Stimulated activated naive CD4-positive, alpha-beta T cell (primary cell): Measurements from ENCODE around the gene SIGLEC14.
A peak's percentile ranks its signal among the peaks of the same experiment; 100 is the strongest.
"Not testable (repeated sequence)": the region's sequence is repeated elsewhere in the genome, so short reads cannot be mapped to it uniquely, and the experiment has no call there.

Experiments used
- DNase-seq, 6 experiments: peaks; one replicate each; lab custom pipeline; 2025; lab: John Stamatoyannopoulos, UW

SIGLEC14 gene

GRCh38 chr19:51646730-51647129, at the start of gene SIGLEC14:
TSS of gene SIGLEC14 (minus strand) at chr19:51646825. CDS start at chr19:51646759, 66 bp downstream.
- not testable (repeated sequence) for DNase-seq

DNA sequence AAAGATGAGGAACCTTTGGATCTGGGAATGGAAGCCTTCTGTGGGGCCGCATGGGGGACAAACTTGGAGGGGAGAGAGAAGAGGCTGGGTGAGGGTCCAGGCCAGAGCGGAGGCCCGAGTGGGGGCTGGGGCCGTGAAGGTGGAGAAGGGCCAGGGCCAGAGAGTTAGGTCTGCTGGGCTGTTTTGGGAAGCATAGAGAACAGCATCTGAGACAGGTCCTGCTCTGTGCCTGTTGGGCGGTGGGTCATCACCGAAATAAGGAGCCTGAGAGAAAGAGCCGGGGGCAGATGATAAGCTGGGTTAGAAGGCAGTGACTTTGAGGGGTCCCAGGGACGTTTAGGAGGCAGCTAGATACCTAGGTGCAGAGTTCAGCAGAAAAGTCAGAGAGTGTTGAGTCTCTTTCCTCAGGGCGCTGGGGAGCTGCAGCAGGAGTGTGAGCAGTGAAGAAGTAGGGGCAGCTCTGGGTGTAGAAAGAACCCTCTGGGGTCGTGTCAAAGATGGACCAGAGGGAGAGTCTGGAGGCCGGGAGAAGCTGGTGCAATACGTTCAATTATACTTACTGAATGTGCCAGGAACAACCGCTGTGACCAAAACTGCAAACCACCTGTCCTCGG, 49.2 kb upstream of the SIGLEC14 start:
- no peak for DNase-seq

GRCh38 chr19:51695088-51695487, 48.5 kb upstream of the SIGLEC14 start:
- no peak for DNase-seq

- no peak for DNase-seq
Measured at GRCh38 chr19:51694318-51695085, 47.9 kb upstream of the SIGLEC14 start.

- DNase-seq: no peak
Measured at GRCh38 chr19:51693819-51694218, 47.2 kb upstream of the SIGLEC14 start.

DNA sequence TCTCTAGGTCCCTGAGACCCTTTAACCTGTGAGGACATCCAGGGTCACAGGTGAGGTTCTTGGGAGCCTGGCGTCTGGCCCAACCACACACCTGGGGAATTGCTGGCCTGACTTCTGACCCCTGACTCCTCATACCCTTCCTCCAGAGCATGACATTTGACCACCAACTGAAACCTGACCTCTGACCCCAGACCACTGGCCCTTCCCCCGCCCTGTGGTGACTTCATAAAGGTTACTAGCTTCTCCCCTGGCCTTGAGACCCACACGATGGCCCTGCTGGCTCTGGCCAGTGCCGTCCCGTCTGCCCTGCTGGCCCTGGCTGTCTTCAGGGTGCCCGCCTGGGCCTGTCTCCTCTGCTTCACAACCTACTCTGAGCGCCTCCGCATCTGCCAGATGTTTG, 46.6 kb upstream of the SIGLEC14 start, which contains the start of gene SPACA6:
SPACA6 (plus strand) TSS at position 71 of the 400 bp plus-strand sequence; CDS start at position 268, 197 bp downstream.
- no peak for DNase-seq

GRCh38 chr19:51692468-51692867, 45.8 kb upstream of the SIGLEC14 start:
- DNase-seq: no peak

- DNase-seq: no peak
Measured at GRCh38 chr19:51691584-51692428, 45.2 kb upstream of the SIGLEC14 start.

DNA sequence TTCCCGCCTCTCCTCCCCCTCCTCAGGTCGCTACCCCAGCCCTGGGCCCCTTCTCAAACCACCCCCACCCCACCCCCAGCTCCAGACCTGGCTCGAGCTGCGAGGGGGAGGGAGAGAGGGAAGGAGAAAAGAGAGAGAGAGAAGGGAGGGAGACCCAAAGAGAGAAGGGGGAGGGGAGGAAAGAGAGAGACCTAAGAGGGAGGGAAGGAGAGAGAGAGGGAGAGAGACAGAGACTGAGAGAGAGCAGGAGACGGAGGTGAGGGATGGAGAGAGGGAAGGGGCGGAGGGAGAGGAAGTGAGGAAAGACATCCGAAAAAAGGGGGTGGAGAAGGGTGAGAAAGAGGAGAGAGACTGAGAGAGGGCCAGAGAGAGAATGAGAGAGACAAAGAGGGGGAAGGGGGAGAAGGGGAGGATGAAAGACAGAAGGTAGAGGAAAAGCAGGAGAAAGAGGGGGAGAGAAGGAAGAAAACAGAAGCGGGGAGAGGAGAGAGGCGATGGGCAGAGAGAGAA, 44.5 kb upstream of the SIGLEC14 start:
- no peak for DNase-seq

DNA sequence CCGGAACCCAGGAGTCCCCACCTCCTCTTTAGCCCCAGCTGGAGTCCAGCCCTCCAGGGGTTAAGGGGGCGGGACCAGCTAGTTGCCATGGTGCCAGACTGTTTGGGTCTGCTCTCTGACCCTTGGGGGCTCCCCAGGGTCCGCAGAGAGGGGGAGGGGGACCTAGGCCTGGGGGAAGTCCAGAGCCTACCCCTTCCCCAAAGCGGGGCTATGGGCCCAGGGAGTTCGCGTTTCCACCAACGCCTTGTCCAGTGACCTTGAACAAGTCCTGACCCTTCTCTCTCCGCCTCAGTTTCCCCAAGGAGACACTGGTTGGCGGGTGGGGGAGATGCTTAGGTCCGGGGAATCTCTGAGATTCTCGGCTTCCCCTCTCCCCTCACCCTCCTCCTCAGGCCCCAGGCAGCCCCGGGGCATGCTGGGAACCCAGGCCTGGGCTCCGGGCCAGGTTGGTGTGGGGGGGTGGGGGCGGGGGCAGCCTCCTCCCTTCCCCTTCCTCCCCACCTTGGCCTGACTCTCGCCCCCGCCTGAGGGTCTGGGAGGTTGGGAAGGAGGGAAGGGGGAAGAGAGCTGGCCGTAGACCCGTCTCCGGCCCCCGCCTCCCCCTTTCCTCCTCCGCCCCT, 43.9 kb upstream of the SIGLEC14 start:
- DNase-seq: peak; percentile 27 to 77 (median 66)

- DNase-seq: no peak
Measured at GRCh38 chr19:51689751-51690453, 43.3 kb upstream of the SIGLEC14 start.

DNA sequence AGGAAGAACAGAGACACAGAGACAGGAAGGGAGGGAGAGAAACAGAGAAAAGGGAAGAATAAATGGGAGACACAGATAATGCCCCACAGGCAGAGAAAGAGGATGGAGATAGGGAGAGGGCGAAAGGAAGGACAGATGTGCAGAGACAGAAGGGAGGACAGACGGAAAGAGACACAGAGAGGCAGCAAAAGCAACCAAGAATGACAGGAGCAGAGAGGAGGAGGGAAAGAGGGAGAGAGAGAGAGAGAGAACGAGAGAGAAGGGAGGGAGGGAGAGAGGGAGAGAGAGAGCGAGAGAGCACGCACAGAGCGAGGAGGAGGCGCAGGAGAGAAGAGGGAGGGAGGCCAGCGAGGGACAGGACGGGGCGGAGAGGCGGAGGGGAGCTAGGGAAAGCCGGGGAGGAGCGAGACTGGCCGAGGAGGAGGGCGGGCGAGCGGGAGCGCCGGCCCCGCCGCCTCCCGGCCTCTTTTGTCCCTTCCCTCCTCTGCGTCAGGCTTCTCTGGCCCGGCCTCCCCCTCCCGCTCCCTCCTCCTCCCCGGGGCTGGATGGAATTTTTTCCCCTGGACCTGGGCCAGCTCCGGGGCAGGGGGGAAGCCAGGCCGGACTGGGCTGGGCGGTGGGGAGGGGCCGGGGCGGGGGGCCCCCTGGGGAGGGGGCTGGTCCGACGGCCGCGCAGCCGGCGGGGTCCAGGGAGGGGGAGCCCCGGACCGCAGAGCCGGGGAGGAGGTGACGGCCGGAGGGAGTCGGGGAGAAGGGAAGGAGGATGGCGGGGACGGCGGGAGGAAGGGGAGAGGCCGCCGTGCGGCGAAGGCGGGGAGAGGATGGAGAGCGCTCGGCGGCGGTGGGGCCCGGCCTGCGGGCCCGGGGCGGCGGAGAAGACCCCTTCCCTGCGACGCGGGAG, 42.3 kb upstream of the SIGLEC14 start:
- DNase-seq: peak in 1 of 6 experiments; percentile 15

DNA sequence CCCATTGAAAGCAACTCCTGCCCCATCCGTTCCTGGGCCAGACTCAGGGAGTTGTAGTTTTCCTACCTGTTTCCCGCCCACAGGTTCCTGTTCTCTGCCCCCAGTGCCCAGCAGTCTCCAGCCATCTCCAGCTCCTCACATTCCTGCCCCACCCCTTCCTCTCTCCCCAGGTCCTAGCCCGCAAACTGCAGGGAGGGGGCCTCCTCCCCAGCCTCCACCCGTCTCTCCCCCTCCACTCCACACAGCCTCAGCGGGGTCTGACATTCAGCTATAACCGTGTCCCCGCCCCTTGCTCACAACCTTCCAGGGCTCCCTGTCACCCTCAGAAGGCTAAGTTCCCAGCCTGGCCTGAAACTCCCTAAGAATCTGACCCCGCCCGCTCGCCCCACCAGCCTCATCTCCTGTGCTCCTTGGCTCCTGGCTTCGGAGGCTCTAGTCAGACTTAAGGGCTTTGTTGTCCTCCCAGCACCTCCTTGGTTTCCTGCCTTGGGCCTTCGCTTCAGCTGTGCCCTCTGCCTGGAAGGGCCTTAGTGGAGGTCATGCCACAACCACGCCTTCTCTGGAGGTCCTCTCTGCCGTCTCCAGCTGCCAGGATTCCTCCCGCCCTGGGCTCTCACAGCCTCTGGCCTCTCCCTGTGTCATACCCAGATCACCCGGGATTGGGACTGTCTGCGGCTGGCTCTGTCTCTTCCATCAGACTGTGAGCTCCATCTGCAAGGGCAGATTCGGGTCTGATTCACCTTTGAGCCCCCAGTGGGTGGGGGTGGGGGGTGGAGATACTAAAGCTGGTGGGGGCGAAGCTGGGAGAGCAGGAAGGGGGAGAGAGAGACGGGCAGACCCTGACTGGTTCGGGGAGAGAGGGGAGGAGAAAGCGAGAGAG, 41.4 kb upstream of the SIGLEC14 start:
- no peak for DNase-seq

- DNase-seq: no peak
Measured at GRCh38 chr19:51686171-51686570, 39.5 kb upstream of the SIGLEC14 start.

- DNase-seq: no peak
Measured at GRCh38 chr19:51681286-51681941, 34.8 kb upstream of the SIGLEC14 start.

GRCh38 chr19:51680474-51680873, 33.8 kb upstream of the SIGLEC14 start:
- no peak for DNase-seq

DNA sequence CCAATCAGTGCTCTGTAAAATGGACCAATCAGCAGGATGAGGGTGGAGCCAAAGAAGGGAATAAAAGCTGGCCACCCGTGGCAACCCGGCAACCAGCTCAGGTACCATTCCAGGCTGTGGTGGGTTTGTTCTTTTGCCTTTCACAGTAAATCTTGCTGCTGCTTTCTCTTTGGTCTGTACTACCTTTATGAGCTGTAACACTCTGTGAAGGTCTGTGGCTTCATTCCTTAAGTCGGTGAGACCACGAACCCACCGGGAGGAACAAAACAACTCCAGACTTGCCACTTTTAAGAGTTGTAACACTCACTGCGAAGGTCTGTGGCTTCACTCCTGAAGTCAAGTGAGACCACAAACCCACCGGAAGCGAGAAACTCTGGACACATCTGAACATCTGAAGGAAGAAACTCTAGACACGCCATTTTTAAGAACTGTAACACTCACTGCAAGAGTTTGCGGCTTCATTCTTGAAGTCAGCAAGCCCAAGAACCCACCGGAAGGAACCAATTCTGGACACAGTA, 30.0 kb upstream of the SIGLEC14 start:
- peak in 4 of 6 experiments; percentile 11 to 48 (median 28) for DNase-seq

GRCh38 chr19:51675911-51676565, 29.4 kb upstream of the SIGLEC14 start:
- not testable (repeated sequence) for DNase-seq
